Activated B cell treated with CpG ODN at 0.5 μM for 24 hours (primary cell): Measurements from ENCODE around the gene ZC3H10. TPM values are rescaled to one million over a fixed set of nuclear protein-coding genes. Genes with fewer than 3 reads are reported as not detected.

ENCODE experiments used
- total RNA-seq: library from RNA; stranded (reverse); gene quantifications from 2 replicates; pipeline ENCODE4 v1.2.3, GENCODE V29; 2022

The ZC3H10 gene
- total RNA-seq, 1 donor from 2014 or later: 15.4 TPM

Other genes starting within 250 kb of the ZC3H10 start
- 39.6 and 41.7 TPM in 2 replicates for gene PYM1, start 190.4 kb upstream of the ZC3H10 start, total RNA-seq
- gene DGKA, start 187.1 kb upstream of the ZC3H10 start, total RNA-seq: 86.8 and 95.9 TPM in 2 replicates
- 0.27 TPM in 1 of 2 replicates, not detected in the other for gene PMEL, start 152.2 kb upstream of the ZC3H10 start, total RNA-seq
- 25.7 and 29.0 TPM in 2 replicates for gene CDK2, start 151.4 kb upstream of the ZC3H10 start, total RNA-seq
- 82.1 and 83.8 TPM in 2 replicates for gene RAB5B, start 144.2 kb upstream of the ZC3H10 start, total RNA-seq
- gene SUOX, start 121.0 kb upstream of the ZC3H10 start, total RNA-seq: 5.4 and 5.6 TPM in 2 replicates
- 4.1 and 6.4 TPM in 2 replicates for gene IKZF4, start 97.2 kb upstream of the ZC3H10 start, total RNA-seq
- gene RPS26, start 76.3 kb upstream of the ZC3H10 start, total RNA-seq: 23.9 and 28.1 TPM in 2 replicates
- gene ERBB3, start 38.1 kb upstream of the ZC3H10 start, total RNA-seq: not detected in 2 replicates
- gene PA2G4, start 13.7 kb upstream of the ZC3H10 start, total RNA-seq: 137 and 155 TPM in 2 replicates
- gene RPL41, start 1.6 kb upstream of the ZC3H10 start, total RNA-seq: 5,829 and 6,631 TPM in 2 replicates
- gene ESYT1, start 10.0 kb downstream of the ZC3H10 start, total RNA-seq: 120 and 137 TPM in 2 replicates
- 25.2 and 36.2 TPM in 2 replicates for gene MYL6B, start 34.3 kb downstream of the ZC3H10 start, total RNA-seq
- 921 and 1,059 TPM in 2 replicates for gene MYL6, start 40.1 kb downstream of the ZC3H10 start, total RNA-seq
- gene SMARCC2, start 71.2 kb downstream of the ZC3H10 start, total RNA-seq: 109 and 136 TPM in 2 replicates
- gene RNF41, start 103.7 kb downstream of the ZC3H10 start, total RNA-seq: 75.8 and 86.0 TPM in 2 replicates
- gene NABP2, start 106.1 kb downstream of the ZC3H10 start, total RNA-seq: 27.7 and 31.4 TPM in 2 replicates
- 0.37 and 1.00 TPM in 2 replicates for gene SLC39A5, start 111.8 kb downstream of the ZC3H10 start, total RNA-seq
- gene ANKRD52, start 140.1 kb downstream of the ZC3H10 start, total RNA-seq: 44.1 and 44.8 TPM in 2 replicates
- gene COQ10A, start 148.7 kb downstream of the ZC3H10 start, total RNA-seq: 30.2 and 35.6 TPM in 2 replicates
- 229 and 233 TPM in 2 replicates for gene CS, start 182.1 kb downstream of the ZC3H10 start, total RNA-seq
- 72.1 and 98.8 TPM in 2 replicates for gene CNPY2, start 197.7 kb downstream of the ZC3H10 start, total RNA-seq
- 86.3 and 98.9 TPM in 2 replicates for gene PAN2, start 215.7 kb downstream of the ZC3H10 start, total RNA-seq
- 5.6 and 7.2 TPM in 2 replicates for gene IL23A, start 220.6 kb downstream of the ZC3H10 start, total RNA-seq
- gene STAT2, start 241.8 kb downstream of the ZC3H10 start, total RNA-seq: 159 and 177 TPM in 2 replicates
- gene APOF, start 244.6 kb downstream of the ZC3H10 start, total RNA-seq: not detected in 2 replicates